Effector memory CD8-positive, alpha-beta T cell (primary cell): Measurements from ENCODE around the gene CYP2F1.
A peak's percentile ranks its signal among the peaks of the same experiment; 100 is the strongest.

ENCODE experiments used
- ATAC-seq: fragments of 150-1000 bp; cut with Tn5 transposase; replicated peaks from 2 replicates; pipeline ENCODE4 v1.10.0; 2021; ENCODE audit warnings: mild to moderate bottlenecking, moderate library complexity
- DNase-seq, 3 experiments: peaks; one replicate each; pipeline ENCODE4 v3.0.0; 2021
- H3K27ac Mint-ChIP-seq, 2 donors: one replicate each; pipeline ENCODE4 v1.8.0; 2022; ENCODE audit warnings: mild to moderate bottlenecking in 2 of 2, mixed read lengths in 2 of 2, moderate library complexity in 2 of 2
- H3K27me3 Mint-ChIP-seq, 2 donors: one replicate each; pipeline ENCODE4 v1.8.0; 2022; ENCODE audit warnings: mixed read lengths in 2 of 2
- H3K36me3 Mint-ChIP-seq: one replicate; pipeline ENCODE4 v1.8.0; 2022; ENCODE audit warnings: mild to moderate bottlenecking, moderate library complexity, mixed read lengths; ENCODE audit not compliant: insufficient read depth
- H3K4me1 Mint-ChIP-seq, 2 donors: one replicate each; pipeline ENCODE4 v1.8.0; 2022; ENCODE audit warnings: low read depth in 2 of 2, mixed read lengths in 2 of 2
- H3K4me3 Mint-ChIP-seq, 2 donors: one replicate each; pipeline ENCODE4 v1.8.0; 2022; ENCODE audit warnings: mild to moderate bottlenecking in 2 of 2, mixed read lengths in 2 of 2, moderate library complexity in 2 of 2
- H3K9me3 Mint-ChIP-seq, 2 donors: one replicate each; pipeline ENCODE4 v1.8.0; 2022; ENCODE audit warnings: mixed read lengths in 2 of 2

The CYP2F1 gene

GRCh38 chr19:41174297-41174928, 60.2 kb downstream of the CYP2F1 start:
- Mint-ChIP-seq H3K4me1 (peaks cover 5 to 6% of the 10 kb centered on the region in 2 donors), H3K27ac (no peak overlapping the region), H3K4me3 (no peak overlapping the region), H3K27me3 (peaks cover under 1 to 24% of the 10 kb centered on the region in 2 donors), H3K9me3 (no peaks in the 10 kb centered on the region), H3K36me3 (peaks cover under 1% of the 10 kb centered on the region)
- ATAC-seq: no peak
- no peak for DNase-seq

- Mint-ChIP-seq H3K4me1 (peaks cover 5 to 6% of the 10 kb centered on the region in 2 donors), H3K4me3 (peak overlapping the region in 1 of 2 donors; percentile 21), H3K27ac (peak overlapping the region; percentile 54 to 88), H3K36me3 (peaks cover 5% of the 10 kb centered on the region), H3K27me3 (peaks cover 0 to 23% of the 10 kb centered on the region in 2 donors), H3K9me3 (no peaks in the 10 kb centered on the region)
- ATAC-seq: no peak
- DNase-seq: no peak
Observed at GRCh38 chr19:41175801-41176777, 61.9 kb downstream of the CYP2F1 start.
